A673 (cell line): ENCODE measurements around the gene CRACR2A.

Experiments used
- CTCF ChIP-seq: fragments of 300-800, 200-600 bp; sonication (generic); conservative IDR thresholded peaks from 2 replicates; pipeline ENCODE4 v1.5.1; 2017; ENCODE audit warnings: low read depth, mild to moderate bottlenecking, antibody characterized with exemption, low read length, moderate library complexity, mixed read lengths
- EZH2 ChIP-seq: fragments of 200-600 bp; sonication (generic); IDR thresholded peaks from 2 replicates; pipeline ENCODE4 v1.6.1; 2017; ENCODE audit warnings: borderline replicate concordance, low read depth, mild to moderate bottlenecking, mixed read lengths, antibody characterized with exemption, low read length; ENCODE audit not compliant: poor library complexity, severe bottlenecking

GRCh38 chr12:3671330-3672112 is 81.4 kb downstream of the CRACR2A start:
- TF ChIP-seq CTCF (no peak), EZH2 (no peak)
